Neural cell (in vitro differentiated cells): ENCODE data around the gene CTRB1. TPM values are rescaled to one million over a fixed set of nuclear protein-coding genes. Genes with fewer than 3 reads are reported as not detected.

Experiments
- H2AFZ ChIP-seq: fragments of 200-600, 300-800 bp; sonication (generic), shearing (Covaris generic); 2 replicates; pipeline ENCODE4 v1.6.0; 2014; ENCODE audit warnings: low read depth, mild to moderate bottlenecking, antibody characterized with exemption, low read length, moderate library complexity
- H3F3A ChIP-seq: fragments of 200-600 bp; shearing (Covaris generic); 2 replicates; pipeline ENCODE4 v1.6.1; 2016; ENCODE audit warnings: mild to moderate bottlenecking, moderate library complexity, mixed read lengths, antibody characterized with exemption, low read length; ENCODE audit not compliant: insufficient read depth, poor library complexity, severe bottlenecking
- H3K27ac ChIP-seq: fragments of 200-600, 300-800 bp; sonication (generic), shearing (Covaris generic); 2 replicates; pipeline ENCODE4 v1.5.1; 2014; ENCODE audit warnings: mild to moderate bottlenecking, low read length, moderate library complexity
- H3K27me3 ChIP-seq: fragments of 300-800, 200-600 bp; sonication (generic), shearing (Covaris generic); 2 replicates; pipeline ENCODE4 v1.6.0; 2014; ENCODE audit warnings: mild to moderate bottlenecking, low read depth, low read length, moderate library complexity; ENCODE audit not compliant: insufficient read depth
- H3K36me3 ChIP-seq: fragments of 300-800, 200-600 bp; sonication (generic), shearing (Covaris generic); 2 replicates; pipeline ENCODE4 v1.5.1; 2014; ENCODE audit warnings: mild to moderate bottlenecking, antibody characterized with exemption, low read length, moderate library complexity; ENCODE audit not compliant: insufficient read depth
- H3K4me2 ChIP-seq: fragments of 300-800, 200-600 bp; sonication (generic), shearing (Covaris generic); 2 replicates; pipeline ENCODE4 v1.6.0; 2014; ENCODE audit warnings: mild to moderate bottlenecking, low read length
- H3K4me3 ChIP-seq: fragments of 300-800, 200-600 bp; sonication (generic), shearing (Covaris generic); 2 replicates; pipeline ENCODE4 v1.5.1; 2014; ENCODE audit warnings: mild to moderate bottlenecking, low read length, moderate library complexity
- H3K79me2 ChIP-seq: fragments of 200-600 bp; shearing (Covaris generic); replicated peaks from 2 replicates; pipeline ENCODE4 v1.6.0; 2014; ENCODE audit warnings: mild to moderate bottlenecking, low read length, moderate library complexity; ENCODE audit not compliant: insufficient read depth
- H3K9ac ChIP-seq: fragments of 300-800, 200-600 bp; sonication (generic), shearing (Covaris generic); 2 replicates; pipeline ENCODE4 v1.6.1; 2016; ENCODE audit warnings: mild to moderate bottlenecking, low read length, mixed read lengths
- H3K9me2 ChIP-seq: fragments of 200-600 bp; shearing (Covaris generic); 2 replicates; pipeline ENCODE4 v1.6.1; 2016; ENCODE audit warnings: mild to moderate bottlenecking, low read length, mixed read lengths; ENCODE audit not compliant: insufficient read depth
- H3K9me3 ChIP-seq: fragments of 200-600, 300-800 bp; sonication (generic), shearing (Covaris generic); 2 replicates; pipeline ENCODE4 v1.6.1; 2016; ENCODE audit warnings: mild to moderate bottlenecking, mixed run types, low read length, moderate library complexity, mixed read lengths
- H4K20me1 ChIP-seq: fragments of 200-600 bp; shearing (Covaris generic); 2 replicates; pipeline ENCODE4 v1.6.1; 2016; ENCODE audit warnings: mild to moderate bottlenecking, mixed run types; ENCODE audit not compliant: insufficient read depth
- CTCF ChIP-seq: fragments of 450-650 bp; IDR thresholded peaks from 2 replicates; pipeline ENCODE4 v1.5.1; 2014; ENCODE audit warnings: antibody characterized with exemption, mild to moderate bottlenecking, moderate library complexity; ENCODE audit not compliant: poor library complexity, severe bottlenecking
- EP300 ChIP-seq: fragments of 450-650 bp; conservative IDR thresholded peaks from 2 replicates; pipeline ENCODE4 v1.6.1; 2014; ENCODE audit warnings: antibody characterized with exemption, mild to moderate bottlenecking, moderate library complexity; ENCODE audit not compliant: poor library complexity, severe bottlenecking
- EZH2 ChIP-seq: fragments of 200-600, 300-800 bp; shearing (Covaris generic), sonication (generic); IDR thresholded peaks from 2 replicates; pipeline ENCODE4 v1.6.1; 2014; ENCODE audit warnings: antibody characterized with exemption, low read length, borderline replicate concordance, mild to moderate bottlenecking; ENCODE audit not compliant: insufficient read depth, poor library complexity, severe bottlenecking
- MXI1 ChIP-seq: fragments of 450-650 bp; conservative IDR thresholded peaks from 2 replicates; pipeline ENCODE4 v1.6.1; 2014; ENCODE audit warnings: antibody characterized with exemption, mild to moderate bottlenecking; ENCODE audit not compliant: poor library complexity, severe bottlenecking
- POLR2AphosphoS5 ChIP-seq: IDR thresholded peaks from 2 replicates; pipeline ENCODE4 v1.6.1; 2012
- RAD21 ChIP-seq: fragments of 450-650 bp; conservative IDR thresholded peaks from 2 replicates; pipeline ENCODE4 v1.6.1; 2014; ENCODE audit warnings: antibody characterized with exemption, mild to moderate bottlenecking, moderate library complexity
- REST ChIP-seq: IDR thresholded peaks from 2 replicates; pipeline ENCODE4 v1.6.1; 2012; ENCODE audit warnings: borderline replicate concordance
- SMC3 ChIP-seq: fragments of 450-650 bp; conservative IDR thresholded peaks from 2 replicates; pipeline ENCODE4 v1.6.1; 2014; ENCODE audit warnings: antibody characterized with exemption, mild to moderate bottlenecking, moderate library complexity; ENCODE audit not compliant: poor library complexity
- TAF1 ChIP-seq: IDR thresholded peaks from 2 replicates; pipeline ENCODE4 v1.6.1; 2012; ENCODE audit warnings: low read depth
- polyA plus RNA-seq: library from polyadenylated mRNA; depleted of rRNA; stranded (reverse); fragments of >200 nt; gene quantifications from 2 replicates; pipeline ENCODE4 v1.2.3, GENCODE V29; 2014

The CTRB1 gene
- polyA plus RNA-seq, 1 donor from 2014 or later = not detected

GRCh38 chr16:75176926-75177325, 41.9 kb upstream of the CTRB1 start:
- Histone ChIP-seq H3K4me2 (no peak overlapping the region), H4K20me1 (no peaks in the 10 kb centered on the region), H2AFZ (no peak overlapping the region), H3K4me3 (no peak overlapping the region), H3K27me3 (no peaks in the 10 kb centered on the region), H3K27ac (no peak overlapping the region), H3K9me3 (peaks cover 13% of the 10 kb centered on the region), H3F3A (no peaks in the 10 kb centered on the region), H3K9ac (no peak overlapping the region), H3K79me2 (no peaks in the 10 kb centered on the region), H3K36me3 (peaks cover 12% of the 10 kb centered on the region), H3K9me2 (no peaks in the 10 kb centered on the region)
- TF ChIP-seq CTCF (no peak), EZH2 (no peak), RAD21 (no peak), REST (no peak), POLR2AphosphoS5 (no peak), TAF1 (no peak), SMC3 (no peak), MXI1 (no peak), EP300 (no peak)

- Histone ChIP-seq H3F3A (no peaks in the 10 kb centered on the region), H2AFZ (no peak overlapping the region), H3K4me3 (no peak overlapping the region), H3K27ac (no peak overlapping the region), H3K27me3 (no peaks in the 10 kb centered on the region), H3K9me3 (peaks cover 13% of the 10 kb centered on the region), H3K9me2 (no peaks in the 10 kb centered on the region), H4K20me1 (no peaks in the 10 kb centered on the region), H3K36me3 (no peaks in the 10 kb centered on the region), H3K79me2 (no peaks in the 10 kb centered on the region), H3K9ac (no peak overlapping the region), H3K4me2 (no peak overlapping the region)
- TF ChIP-seq SMC3 = no peak
- no peak for TF ChIP-seq MXI1
- TF ChIP-seq REST = no peak
- TF ChIP-seq EZH2 = no peak
Measured at GRCh38 chr16:75179208-75179607, 39.6 kb upstream of the CTRB1 start.
